Astrocyte of the cerebellum (primary cell): ENCODE results near the gene TOPBP1.

Experiments used
- DNase-seq: peaks from one replicate; pipeline ENCODE4 v3.0.0-alpha.2; 2011; ENCODE audit warnings: low read depth
- H3K4me3 ChIP-seq: 2 replicates; pipeline ENCODE4 v1.5.1; 2011; ENCODE audit warnings: mild to moderate bottlenecking, low read depth, low read length, moderate library complexity
- CTCF ChIP-seq: IDR thresholded peaks from 2 replicates; pipeline ENCODE4 v1.5.1; 2012; ENCODE audit warnings: low read length, low read depth, moderate library complexity, mild to moderate bottlenecking; ENCODE audit errors: missing control alignments
- in situ Hi-C: cut with HindIII; loops from 2 replicates; pipeline ENCODE4 v1.10.0; 2017; ENCODE audit warnings: low sequenced_read_pairs

TOPBP1 gene

GRCh38 chr3:133661454-133662277 lies at the start of gene TOPBP1:
TOPBP1 (minus strand) TSS chr3:133661941; CDS start chr3:133661127, 814 bp downstream.
- in situ Hi-C loops = no loop called here
- no peak for TF ChIP-seq CTCF
- peak; percentile 22 for DNase-seq

DNA sequence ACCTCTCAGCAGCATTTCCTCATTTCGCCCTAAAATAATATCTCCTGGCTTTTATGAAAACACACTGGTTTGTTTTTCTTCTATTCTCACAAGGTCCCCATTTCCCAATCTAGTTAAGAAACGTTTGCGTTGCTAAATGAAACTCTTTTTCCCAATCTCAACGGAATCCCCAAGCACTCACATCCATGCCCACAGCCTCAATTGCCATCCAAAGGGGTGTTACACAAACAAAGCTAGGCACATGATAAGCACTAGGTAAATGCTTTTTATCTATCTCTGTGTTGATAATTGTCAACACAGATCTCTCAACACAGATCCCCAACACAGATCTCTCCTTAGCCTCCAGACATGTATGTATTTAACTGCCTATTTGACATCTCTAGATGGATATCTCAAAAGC lies 49.3 kb upstream of the TOPBP1 start:
- H3K4me3 ChIP-seq = no peak overlapping the region
- in situ Hi-C loops = no loop called here
- no peak for TF ChIP-seq CTCF
- no peak for DNase-seq

More at GRCh38 chr3:133661454-133662277, at the start of gene TOPBP1:
- peak within 1 kb of the TSS; percentile 76 for H3K4me3 ChIP-seq

GRCh38 chr3:133709139-133709750 lies 47.5 kb upstream of the TOPBP1 start:
- no peak for TF ChIP-seq CTCF
- in situ Hi-C loops = no loop called here
- H3K4me3 ChIP-seq = no peak overlapping the region
- DNase-seq = no peak

- TF ChIP-seq CTCF = no peak
- DNase-seq = no peak
- in situ Hi-C loops = no loop called here
- no peak overlapping the region for H3K4me3 ChIP-seq
These were observed 44.3 kb upstream of the TOPBP1 start for GRCh38 chr3:133706033-133706432.

- TF ChIP-seq CTCF = no peak
- in situ Hi-C loops = no loop called here
- no peak for DNase-seq
- H3K4me3 ChIP-seq = no peak overlapping the region
These were observed 42.2 kb upstream of the TOPBP1 start for GRCh38 chr3:133703915-133704314.

- no peak for TF ChIP-seq CTCF
- H3K4me3 ChIP-seq = no peak overlapping the region
- no peak for DNase-seq
- in situ Hi-C loops = no loop called here
These were observed 40.0 kb upstream of the TOPBP1 start for GRCh38 chr3:133701435-133702358.
